Measurements from ENCODE around the gene STIP1. TPM values are rescaled to one million over a fixed set of nuclear protein-coding genes. Genes with fewer than 3 reads are reported as not detected.

STIP1 gene
- total and polyA plus RNA-seq, 9 of the 15 experiments (the other 6 are each of a cell fraction or from before 2014, with no cell fraction given) = 58.1 to 465 (median 346) TPM

DNA sequence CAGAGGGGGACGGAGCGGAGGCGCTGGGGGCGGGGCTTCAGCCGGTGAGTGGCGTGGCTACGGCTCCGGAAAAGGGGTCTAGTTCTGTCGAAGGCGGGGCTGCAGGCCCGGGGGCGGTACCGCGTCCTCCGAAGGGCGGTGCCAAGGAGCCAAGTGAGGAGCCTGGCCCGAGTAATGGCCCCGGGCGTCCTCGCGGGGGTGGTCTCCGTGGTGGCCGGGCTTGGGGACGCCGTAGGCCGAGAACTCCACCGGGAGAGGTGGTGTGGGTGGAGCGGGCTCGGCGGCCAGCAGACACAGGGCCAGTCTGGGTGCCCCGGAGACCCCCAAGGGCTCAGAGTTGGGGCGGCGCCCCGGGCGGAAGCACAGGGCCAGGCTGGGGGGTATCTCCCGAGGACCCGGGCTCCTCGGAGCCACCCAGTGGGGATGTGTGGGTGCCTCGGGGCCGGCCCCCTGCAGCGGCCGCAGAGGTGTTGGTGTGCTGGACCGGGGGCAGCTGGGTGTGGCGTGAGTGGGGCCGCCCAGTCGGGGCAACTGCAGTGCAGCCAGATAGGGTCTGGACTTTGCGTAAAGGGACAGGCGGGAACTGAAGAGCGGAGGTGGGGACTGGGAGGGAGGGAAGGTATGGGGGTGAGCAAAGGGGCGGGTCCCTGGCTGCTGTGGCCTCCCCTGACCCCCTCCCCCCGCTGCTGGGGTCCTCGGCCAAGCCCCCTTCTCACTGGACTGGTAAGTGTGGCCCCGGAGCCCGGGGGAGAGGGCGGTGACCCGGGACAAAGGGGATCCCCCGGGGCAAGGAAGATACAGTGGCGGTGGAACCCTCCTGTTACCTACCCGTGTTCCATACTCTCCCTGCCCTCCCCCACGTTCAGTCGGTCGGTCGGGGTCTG is 55.8 kb downstream of the STIP1 start:
- Histone ChIP-seq H4K20me1 (replicated peaks; ENCODE audit: control insufficient read depth, insufficient read depth, low read length) (0 out of 2 replicates have a peak, but pooled peaks cover 3% of the 10 kb centered on the region), H2AFZ (ENCODE audit: low read depth, low read length) (peak overlapping the region; percentile 33; the same call in 1 of the 2 replicates), H3K79me2 (ENCODE audit: control insufficient read depth, insufficient read depth, low read length) (peaks cover 60% of the 10 kb centered on the region), H3K27me3 (ENCODE audit: control insufficient read depth in 2 of 2, insufficient read depth in 2 of 2, low read length in 2 of 2) (no peaks in the 10 kb centered on the region), H3K9me1 (ENCODE audit: control insufficient read depth, insufficient read depth, low read length) (no peaks in the 10 kb centered on the region), H3K4me1 (replicated peaks in 1 of 2; ENCODE audit: control insufficient read depth in 2 of 2, insufficient read depth in 2 of 2, low read length in 2 of 2) (peaks cover 26 to 71% of the 10 kb centered on the region in 2 experiments), H3K9ac (ENCODE audit: insufficient read depth in 1 of 2, low read depth in 2 of 2, low read length in 2 of 2) (peak overlapping the region; percentile 91 to 97), H3K4me3 (peak overlapping the region; percentile 99), H3K9me3 (replicated peaks; ENCODE audit: control insufficient read depth, insufficient read depth, low read depth, low read length) (no peaks in the 10 kb centered on the region), H3K27ac (ENCODE audit: extremely low read depth, low read depth, low read length) (peak overlapping the region; percentile 95), H3K36me3 (ENCODE audit: control insufficient read depth, insufficient read depth, low read length) (peaks cover 70% of the 10 kb centered on the region), H3K4me2 (ENCODE audit: insufficient read depth, low read length) (peak overlapping the region; percentile 92)
- FAIRE-seq (peak; percentile 80), ATAC-seq (peak; percentile 69), DNase-seq (ENCODE audit: extremely low read depth in 1 of 4, low spot score in 3 of 4) (peak; percentile 61 to 99 (median 70))
- CTCF ChIA-PET (ENCODE audit: low intra/inter-chr PET ratio) = no interaction called here
- in situ Hi-C loops (cut with MboI) (no loop called here), intact Hi-C loops (cut with micrococcal nuclease) (loop anchor here (10.0 kb wide), 1 partner anchor 63 kb away; the partner anchor contains the start of genes CATSPERZ and ESRRA)
- BruUV-seq (replicated peaks) = TSS peak; percentile 71
- under 1% methylated on average over 30 of the region's 63 CpGs for WGBS (ENCODE audit: insufficient coverage, low coverage, missing lambda C conversion rate)
- POLR2A ChIA-PET = interaction anchor here (0.5 to 1.7 kb wide), 18 partner anchors 8 to 701 kb away, joined by 3 to 8 read pairs (median 4); partner anchors contain the start of genes ESRRA and FERMT3
- TF ChIP-seq RBFOX2 (IDR thresholded peaks at IDR 0.05; ENCODE audit: low read depth, low read length) = peak; percentile 61
- TF ChIP-seq SIN3A (IDR thresholded peaks at IDR 0.05; ENCODE audit: borderline replicate concordance in 2 of 2, control insufficient read depth in 1 of 2, low read depth in 2 of 2, low read length in 2 of 2) = 0 out of 4 replicates have a peak, but pooled peaks of 1 of the 2 experiments have one; percentile 18
- TF ChIP-seq ZBED1 (IDR thresholded peaks at IDR 0.05) = no peak
- TF ChIP-seq E2F3 (CRISPR knock-in tag; IDR thresholded peaks at IDR 0.05) = 0 out of 2 replicates have a peak, but pooled peaks have one; percentile 6
- TF ChIP-seq NR2C2 (CRISPR knock-in tag; IDR thresholded peaks at IDR 0.05) = 0 out of 2 replicates have a peak, but pooled peaks have one; percentile 32
- TF ChIP-seq NR2C2 (tag; IDR thresholded peaks at IDR 0.05) = no peak
- peak; percentile 14 for TF ChIP-seq CCNT2 (IDR thresholded peaks at IDR 0.05; ENCODE audit: borderline replicate concordance, extremely low read depth, insufficient read length, low read depth, low read length)
- TF ChIP-seq, protein P1, sequence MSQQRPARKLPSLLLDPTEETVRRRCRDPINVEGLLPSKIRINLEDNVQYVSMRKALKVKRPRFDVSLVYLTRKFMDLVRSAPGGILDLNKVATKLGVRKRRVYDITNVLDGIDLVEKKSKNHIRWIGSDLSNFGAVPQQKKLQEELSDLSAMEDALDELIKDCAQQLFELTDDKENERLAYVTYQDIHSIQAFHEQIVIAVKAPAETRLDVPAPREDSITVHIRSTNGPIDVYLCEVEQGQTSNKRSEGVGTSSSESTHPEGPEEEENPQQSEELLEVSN (IDR thresholded peaks at IDR 0.05; ENCODE audit: borderline replicate concordance in 1 of 2, extremely low read depth in 1 of 2, insufficient read depth in 1 of 2, insufficient read length in 1 of 2, low read depth in 1 of 2, low read length in 1 of 2, poor library complexity in 1 of 2, severe bottlenecking in 1 of 2) = peak; percentile 22 to 64
- no peak for TF ChIP-seq YBX1 (IDR thresholded peaks at IDR 0.05)
- TF ChIP-seq ERF (CRISPR knock-in tag; IDR thresholded peaks at IDR 0.05) = peak; percentile 81; the same call in 1 of the 2 replicates
- TF ChIP-seq MYC (IDR thresholded peaks at IDR 0.05; ENCODE audit: low read depth, low read length) = no peak
- TF ChIP-seq MYC (CRISPR knock-in tag; IDR thresholded peaks at IDR 0.05; ENCODE audit: borderline replicate concordance, low read depth) = peak; percentile 76; the same call in 1 of the 2 replicates
- peak; percentile 30; the same call in 1 of the 2 replicates for TF ChIP-seq TAF7 (tag; IDR thresholded peaks at IDR 0.05)
- peak; percentile 65 for TF ChIP-seq KDM5B (IDR thresholded peaks at IDR 0.05; ENCODE audit: insufficient replicate concordance, low read depth, low read length)
- peak; percentile 7; the same call in 1 of the 2 replicates for TF ChIP-seq CXXC5 (CRISPR knock-in tag; IDR thresholded peaks at IDR 0.05)
- peak; percentile 43; the same call in 1 of the 2 replicates for TF ChIP-seq ARID1B (IDR thresholded peaks at IDR 0.05)
